GM21737 (cell line): ENCODE data around the gene TYW1.
"Not testable (repeated sequence)": the region's sequence is repeated elsewhere in the genome, so short reads cannot be mapped to it uniquely, and the experiment has no call there.

ENCODE experiments used
- ATAC-seq: cut with Tn5 transposase; IDR thresholded peaks from one replicate; pipeline ENCODE4 v1.9.1; 2021; ENCODE audit warnings: mild to moderate bottlenecking, moderate library complexity; ENCODE audit not compliant: unreplicated experiment

The TYW1 gene

GRCh38 chr7:67114483-67115246 lies 118.0 kb downstream of the TYW1 start:
- ATAC-seq = not testable (repeated sequence)

DNA sequence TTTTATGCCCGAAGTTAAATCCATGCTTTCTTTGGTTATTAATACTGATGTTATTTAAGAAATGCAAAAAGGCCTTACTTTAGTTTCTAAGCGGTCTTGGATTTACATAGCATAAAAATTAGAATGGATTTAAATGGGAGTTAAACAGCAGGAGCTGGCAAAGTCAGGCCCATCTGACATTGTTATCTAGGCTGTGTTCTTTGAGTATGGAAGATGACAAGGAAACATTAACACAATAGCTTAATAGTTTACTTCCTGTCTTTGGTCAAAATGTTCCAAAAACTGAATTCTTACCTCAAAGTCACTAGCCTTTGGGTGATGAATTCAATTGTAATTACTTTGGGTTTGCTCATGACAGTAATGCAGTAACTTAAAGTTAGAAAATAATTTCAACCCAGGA lies 123.9 kb downstream of the TYW1 start:
- not testable (repeated sequence) for ATAC-seq

DNA sequence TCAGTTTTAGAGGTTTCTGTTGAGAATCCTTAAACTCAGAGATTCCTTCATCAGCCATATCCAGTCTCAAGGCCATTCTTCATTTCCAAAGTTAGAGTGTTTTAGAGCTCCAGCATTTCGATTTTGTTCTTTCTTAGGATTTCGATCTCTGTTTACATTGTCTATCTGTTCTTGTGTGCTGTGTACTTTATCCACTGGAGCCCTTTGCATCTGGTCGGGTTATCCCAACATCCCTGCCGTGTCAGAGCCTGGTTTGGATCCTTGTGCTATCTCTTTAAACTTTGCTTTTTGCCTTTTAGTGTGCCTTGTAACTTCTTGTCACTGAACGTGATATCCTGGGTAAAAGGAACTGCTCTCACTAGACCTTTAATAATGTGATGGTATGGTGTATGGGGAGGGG lies 131.6 kb downstream of the TYW1 start:
- ATAC-seq = not testable (repeated sequence)

DNA sequence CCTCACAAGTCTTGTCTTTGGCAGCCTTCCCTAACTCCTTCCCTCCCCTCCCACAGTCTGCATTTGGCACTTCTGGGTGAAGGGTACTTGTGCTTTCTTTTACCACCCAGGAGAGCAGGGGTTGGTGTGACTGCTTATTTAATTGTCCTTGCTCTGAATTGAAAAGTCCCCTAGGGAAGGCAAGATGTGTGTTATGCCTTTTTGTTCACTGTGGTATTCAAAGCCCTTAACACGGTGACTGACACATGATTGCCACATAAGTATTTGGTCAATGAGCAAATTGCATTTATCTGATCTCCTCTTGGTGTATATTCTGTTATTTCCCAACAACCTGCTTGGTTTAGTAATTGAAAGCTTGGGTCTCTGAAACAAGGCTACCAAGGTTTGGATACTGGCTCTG lies 134.1 kb downstream of the TYW1 start:
- ATAC-seq = not testable (repeated sequence)

GRCh38 chr7:67134912-67135311 lies 138.3 kb downstream of the TYW1 start:
- ATAC-seq = not testable (repeated sequence)

DNA sequence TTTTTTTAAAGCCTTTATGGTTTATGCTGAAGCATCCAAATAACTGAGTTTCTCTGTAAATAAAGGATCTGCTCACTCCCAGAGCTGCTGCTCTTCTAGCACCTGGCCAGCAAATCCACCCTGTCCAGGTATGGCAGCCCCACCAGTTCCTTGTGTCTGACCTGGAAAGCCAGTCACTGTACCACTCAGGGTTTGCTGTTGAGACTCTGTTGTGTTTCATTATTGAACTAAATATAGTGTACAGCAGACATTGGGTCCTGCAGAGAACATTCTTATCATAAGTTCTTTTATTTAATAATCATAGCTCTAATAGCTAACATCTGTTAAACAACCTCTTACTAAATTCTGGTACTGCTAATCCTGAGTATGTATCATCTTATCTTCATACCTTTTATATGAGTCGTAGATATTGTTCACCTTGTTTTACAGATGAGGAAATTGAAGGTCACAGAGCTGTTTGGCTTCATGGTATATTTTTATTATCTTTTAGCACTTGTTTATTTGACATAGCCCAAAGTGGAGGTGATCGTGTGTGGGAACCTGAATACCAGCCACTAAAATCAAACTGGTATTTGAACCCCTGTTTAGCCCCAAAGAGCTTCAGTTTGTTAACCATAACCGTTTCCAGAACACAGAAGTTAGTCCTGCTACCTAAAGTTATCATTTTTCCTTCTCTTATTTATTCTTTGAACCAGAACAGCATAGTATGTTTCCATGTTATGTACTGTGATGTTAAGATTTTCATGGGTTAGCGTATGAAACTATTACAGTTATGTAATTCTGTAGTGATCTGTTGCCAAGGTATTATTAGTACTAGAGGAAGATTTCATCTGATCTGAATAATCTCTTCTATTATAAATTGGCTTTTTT lies 139.2 kb downstream of the TYW1 start:
- ATAC-seq = not testable (repeated sequence)

DNA sequence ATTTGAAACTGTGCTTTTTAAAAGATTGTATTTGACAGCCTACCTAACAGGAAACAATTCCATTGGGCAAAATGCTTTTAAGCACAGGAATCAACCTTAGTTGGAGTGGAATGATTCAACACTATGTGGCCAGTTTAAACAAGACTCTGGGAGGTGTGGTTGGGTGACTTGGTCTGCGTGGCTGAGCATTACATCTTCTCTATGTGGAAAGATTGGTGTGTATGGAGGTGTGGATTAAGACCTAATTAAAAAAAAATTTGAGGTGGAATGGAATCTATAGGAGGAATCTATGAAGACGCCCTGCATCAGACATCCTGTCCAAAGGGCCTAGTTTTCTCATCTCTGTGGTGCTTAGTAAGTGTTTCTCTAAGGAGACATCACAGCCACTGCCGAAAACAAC lies 140.9 kb downstream of the TYW1 start:
- ATAC-seq = not testable (repeated sequence)

- ATAC-seq = not testable (repeated sequence)
These were observed 143.2 kb downstream of the TYW1 start for GRCh38 chr7:67139876-67140275.

GRCh38 chr7:67141001-67141400 lies 144.4 kb downstream of the TYW1 start:
- not testable (repeated sequence) for ATAC-seq

DNA sequence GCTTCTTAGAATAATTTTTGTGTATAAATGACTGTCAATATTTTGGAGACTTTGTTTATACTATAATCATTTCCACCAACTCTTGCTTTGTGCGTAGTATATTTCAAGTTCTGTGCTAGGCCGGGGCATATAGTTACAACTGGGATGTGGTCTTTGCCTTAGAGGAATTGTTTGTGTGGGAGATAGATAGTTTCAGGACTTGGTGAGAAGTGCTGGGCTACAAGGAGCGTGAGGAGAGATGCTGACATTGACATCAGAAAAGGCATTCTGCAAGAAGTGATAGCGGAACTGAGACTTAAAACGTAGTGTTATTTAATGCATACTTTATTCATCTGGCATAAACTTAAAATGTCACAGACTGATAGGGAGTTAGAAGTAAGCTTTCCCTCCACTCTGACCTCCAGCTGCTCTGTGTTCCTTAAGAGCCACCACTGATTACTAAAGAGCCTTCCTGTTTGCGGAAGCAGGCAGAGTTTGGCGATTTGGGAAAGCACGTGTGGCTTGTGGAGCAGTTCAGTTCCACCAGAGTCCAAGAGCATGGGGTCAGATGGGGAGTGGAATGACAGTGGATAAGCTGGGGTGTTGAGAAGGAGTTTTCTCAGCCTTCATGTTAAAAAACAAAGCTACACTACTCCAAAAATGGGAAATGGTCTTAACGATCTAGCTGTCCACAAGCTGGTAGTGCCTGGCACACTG lies 146.6 kb downstream of the TYW1 start:
- ATAC-seq = not testable (repeated sequence)

GRCh38 chr7:67145581-67146193 lies 149.1 kb downstream of the TYW1 start:
- not testable (repeated sequence) for ATAC-seq

GRCh38 chr7:67149131-67149530 lies 152.5 kb downstream of the TYW1 start:
- not testable (repeated sequence) for ATAC-seq

- ATAC-seq = not testable (repeated sequence)
These were observed 157.7 kb downstream of the TYW1 start for GRCh38 chr7:67154374-67154773.

DNA sequence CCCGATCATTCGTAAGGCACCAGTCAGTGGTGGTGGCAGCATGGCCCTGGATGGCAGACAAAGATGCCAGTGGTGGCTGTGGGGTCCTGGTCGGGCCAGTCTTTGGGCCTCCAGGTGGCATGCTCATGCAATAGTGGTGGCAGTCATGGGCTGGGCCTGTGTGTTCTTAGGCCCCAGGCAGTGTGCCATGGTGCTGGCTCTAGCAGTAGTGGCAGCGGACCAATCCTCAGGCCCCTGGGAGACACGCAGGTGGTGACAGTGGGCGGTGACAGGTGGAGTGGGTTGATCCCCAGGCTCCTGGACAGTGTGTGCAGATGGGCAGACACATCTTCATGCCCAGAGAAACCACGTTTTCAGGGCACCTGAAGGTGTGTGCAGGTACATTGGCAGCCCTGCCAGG lies 159.4 kb downstream of the TYW1 start:
- not testable (repeated sequence) for ATAC-seq

- ATAC-seq = peak; percentile 93
These were observed 166.7 kb downstream of the TYW1 start for GRCh38 chr7:67163285-67163684.

- peak; percentile 82 for ATAC-seq
These were observed 174.5 kb downstream of the TYW1 start for GRCh38 chr7:67171151-67171550.

- ATAC-seq = not testable (repeated sequence)
These were observed 180.1 kb downstream of the TYW1 start for GRCh38 chr7:67176730-67177129.

GRCh38 chr7:67178915-67179688 lies 182.5 kb downstream of the TYW1 start:
- not testable (repeated sequence) for ATAC-seq

GRCh38 chr7:67182956-67183750 lies 186.5 kb downstream of the TYW1 start:
- ATAC-seq = not testable (repeated sequence)
